ENCODE data around the gene SORCS1. TPM values are rescaled to one million over a fixed set of nuclear protein-coding genes. Genes with fewer than 3 reads are reported as not detected.

The SORCS1 gene
- total and polyA plus RNA-seq, 9 donors = 0.05 to 2.4 (median 1.0) TPM

GRCh38 chr10:107118866-107119265, 45.6 kb downstream of the SORCS1 start:
- no peak for DNase-seq
- TF ChIP-seq EP300 (IDR thresholded peaks at IDR 0.05) = no peak
- TF ChIP-seq CTCF (IDR thresholded peaks at IDR 0.05) = no peak
- no peak for TF ChIP-seq POLR2A (IDR thresholded peaks at IDR 0.05)
- Histone ChIP-seq H3K27ac (no peak overlapping the region), H3K9me3 (no peaks in the 10 kb centered on the region), H3K4me3 (no peak overlapping the region), H3K4me1 (ENCODE audit: insufficient read depth) (no peaks in the 10 kb centered on the region), H3K27me3 (no peaks in the 10 kb centered on the region), H3K36me3 (no peaks in the 10 kb centered on the region)
- intact Hi-C loops (cut with DNase I) = no loop called here

GRCh38 chr10:107104026-107104652, 60.4 kb downstream of the SORCS1 start:
- intact Hi-C loops (cut with DNase I) = no loop called here
- Histone ChIP-seq H3K36me3 (no peaks in the 10 kb centered on the region), H3K27me3 (no peaks in the 10 kb centered on the region), H3K4me3 (no peak overlapping the region), H3K4me1 (ENCODE audit: insufficient read depth) (no peaks in the 10 kb centered on the region), H3K27ac (no peak overlapping the region), H3K9me3 (peaks cover 0 to 4% of the 10 kb centered on the region in 2 donors)
- DNase-seq = no peak
- WGBS, 3 donors = 60 to 74% (median 63%) methylated on average over 4 of the region's 4 CpGs
- TF ChIP-seq EP300 (IDR thresholded peaks at IDR 0.05) (no peak), CTCF (IDR thresholded peaks at IDR 0.05) (no peak), POLR2A (IDR thresholded peaks at IDR 0.05) (no peak)

- H3K4me3 ChIP-seq = no peak overlapping the region
- no peaks in the 10 kb centered on the region for H3K4me1 ChIP-seq (ENCODE audit: insufficient read depth)
- WGBS, 3 donors = 41 to 48% (median 43%) methylated on average over 8 of the region's 8 CpGs
- intact Hi-C loops (cut with DNase I) = no loop called here
- no peak for TF ChIP-seq CTCF (IDR thresholded peaks at IDR 0.05)
- TF ChIP-seq POLR2A (IDR thresholded peaks at IDR 0.05) = no peak
- no peak for TF ChIP-seq EP300 (IDR thresholded peaks at IDR 0.05)
- no peaks in the 10 kb centered on the region for H3K9me3 ChIP-seq
- H3K27me3 ChIP-seq = no peaks in the 10 kb centered on the region
- H3K36me3 ChIP-seq = no peaks in the 10 kb centered on the region
- no peak for DNase-seq
- H3K27ac ChIP-seq = no peak overlapping the region
These were observed 61.1 kb downstream of the SORCS1 start for GRCh38 chr10:107103174-107104025.

GRCh38 chr10:107098326-107098725, 66.2 kb downstream of the SORCS1 start:
- Histone ChIP-seq H3K36me3 (no peaks in the 10 kb centered on the region), H3K27me3 (no peaks in the 10 kb centered on the region), H3K4me3 (no peak overlapping the region), H3K27ac (no peak overlapping the region), H3K4me1 (ENCODE audit: insufficient read depth) (no peaks in the 10 kb centered on the region), H3K9me3 (no peaks in the 10 kb centered on the region)
- 51 to 63% (median 56%) methylated on average over 2 of the region's 2 CpGs for WGBS, 3 donors
- no peak for DNase-seq
- intact Hi-C loops (cut with DNase I) = no loop called here
- TF ChIP-seq POLR2A (IDR thresholded peaks at IDR 0.05) (no peak), CTCF (IDR thresholded peaks at IDR 0.05) (no peak), EP300 (IDR thresholded peaks at IDR 0.05) (no peak)

All from ovary (tissue), 9 donors.